Measurements from ENCODE around the gene NRP1.

The NRP1 gene

GRCh38 chr10:33187427-33187999 lies 147.0 kb downstream of the NRP1 start:
- POLR2A ChIA-PET = no interaction called here
- Histone ChIP-seq H3K27me3 (replicated peaks in 2 of 5; ENCODE audit: control insufficient read depth in 4 of 5, insufficient read depth in 5 of 5, low read length in 4 of 5) (peaks cover 0 to 6% (median 0%) of the 10 kb centered on the region in 5 experiments), H3K36me3 (ENCODE audit: control insufficient read depth in 4 of 4, insufficient read depth in 4 of 4, low read length in 3 of 4) (no peaks in the 10 kb centered on the region), H3K4me1 (ENCODE audit: control extremely low read depth in 1 of 4, control insufficient read depth in 4 of 4, insufficient read depth in 4 of 4, low read length in 3 of 4) (no peaks in the 10 kb centered on the region), H3K4me3 (ENCODE audit: control insufficient read depth in 1 of 7, extremely low read depth in 1 of 7, insufficient read depth in 4 of 7, low read depth in 2 of 7, low read length in 6 of 7) (no peak overlapping the region), H3K9me3 (ENCODE audit: control extremely low read depth in 1 of 5, control insufficient read depth in 4 of 5, insufficient read depth in 2 of 5, low read depth in 1 of 5, low read length in 4 of 5) (no peaks in the 10 kb centered on the region), H3K27ac (ENCODE audit: insufficient read depth in 1 of 2, low read depth in 1 of 2, low read length in 2 of 2, poor library complexity in 1 of 2, severe bottlenecking in 2 of 2) (no peak overlapping the region)
- 93% methylated on average over 4 of the region's 9 CpGs for WGBS (ENCODE audit: insufficient coverage)
- DNase-seq = no peak
- CTCF ChIA-PET = interaction anchor here (0.5 kb wide), 1 partner anchor 1498 kb away, joined by 3 read pairs; no protein-coding TSS in a partner anchor

- Histone ChIP-seq H3K27me3 (replicated peaks in 2 of 5; ENCODE audit: control insufficient read depth in 4 of 5, insufficient read depth in 5 of 5, low read length in 4 of 5) (peaks cover 0 to 6% (median 0%) of the 10 kb centered on the region in 5 experiments), H3K36me3 (ENCODE audit: control insufficient read depth in 4 of 4, insufficient read depth in 4 of 4, low read length in 3 of 4) (no peaks in the 10 kb centered on the region), H3K4me3 (ENCODE audit: control insufficient read depth in 1 of 7, extremely low read depth in 1 of 7, insufficient read depth in 4 of 7, low read depth in 2 of 7, low read length in 6 of 7) (no peak overlapping the region), H3K9me3 (ENCODE audit: control extremely low read depth in 1 of 5, control insufficient read depth in 4 of 5, insufficient read depth in 2 of 5, low read depth in 1 of 5, low read length in 4 of 5) (no peaks in the 10 kb centered on the region), H3K27ac (ENCODE audit: insufficient read depth in 1 of 2, low read depth in 1 of 2, low read length in 2 of 2, poor library complexity in 1 of 2, severe bottlenecking in 2 of 2) (no peak overlapping the region), H3K4me1 (ENCODE audit: control extremely low read depth in 1 of 4, control insufficient read depth in 4 of 4, insufficient read depth in 4 of 4, low read length in 3 of 4) (no peaks in the 10 kb centered on the region)
- CTCF ChIA-PET = interaction anchor here (1.2 kb wide), 1 partner anchor 1451 kb away, joined by 3 read pairs; no protein-coding TSS in a partner anchor
- POLR2A ChIA-PET = no interaction called here
- 98% methylated on average over 6 of the region's 7 CpGs for WGBS (ENCODE audit: insufficient coverage)
- DNase-seq = no peak
These were observed 148.3 kb downstream of the NRP1 start for GRCh38 chr10:33186150-33186549.

- Histone ChIP-seq H3K9me3 (ENCODE audit: control extremely low read depth in 1 of 5, control insufficient read depth in 4 of 5, insufficient read depth in 2 of 5, low read depth in 1 of 5, low read length in 4 of 5) (no peaks in the 10 kb centered on the region), H3K36me3 (ENCODE audit: control insufficient read depth in 4 of 4, insufficient read depth in 4 of 4, low read length in 3 of 4) (no peaks in the 10 kb centered on the region), H3K27ac (ENCODE audit: insufficient read depth in 1 of 2, low read depth in 1 of 2, low read length in 2 of 2, poor library complexity in 1 of 2, severe bottlenecking in 2 of 2) (no peak overlapping the region), H3K4me1 (ENCODE audit: control extremely low read depth in 1 of 4, control insufficient read depth in 4 of 4, insufficient read depth in 4 of 4, low read length in 3 of 4) (no peaks in the 10 kb centered on the region), H3K27me3 (replicated peaks in 2 of 5; ENCODE audit: control insufficient read depth in 4 of 5, insufficient read depth in 5 of 5, low read length in 4 of 5) (peaks cover 0 to 3% (median 0%) of the 10 kb centered on the region in 5 experiments), H3K4me3 (ENCODE audit: control insufficient read depth in 1 of 7, extremely low read depth in 1 of 7, insufficient read depth in 4 of 7, low read depth in 2 of 7, low read length in 6 of 7) (no peak overlapping the region)
- WGBS (ENCODE audit: insufficient coverage) = 100% methylated on average over 1 of the region's 1 CpG
- ChIA-PET POLR2A (no interaction called here), CTCF (interaction anchor here (1.9 kb wide), 1 partner anchor 10 kb away, joined by 6 read pairs; no protein-coding TSS in a partner anchor)
- DNase-seq = no peak
These were observed 150.8 kb downstream of the NRP1 start for GRCh38 chr10:33183655-33184054.

- no peak overlapping the region for H3K4me3 ChIP-seq (ENCODE audit: control insufficient read depth in 1 of 7, extremely low read depth in 1 of 7, insufficient read depth in 4 of 7, low read depth in 2 of 7, low read length in 6 of 7)
- H3K9me3 ChIP-seq (ENCODE audit: control extremely low read depth in 1 of 5, control insufficient read depth in 4 of 5, insufficient read depth in 2 of 5, low read depth in 1 of 5, low read length in 4 of 5) = no peaks in the 10 kb centered on the region
- no peak for DNase-seq
- H3K36me3 ChIP-seq (ENCODE audit: control insufficient read depth in 4 of 4, insufficient read depth in 4 of 4, low read length in 3 of 4) = no peaks in the 10 kb centered on the region
- no peak overlapping the region for H3K27ac ChIP-seq (ENCODE audit: insufficient read depth in 1 of 2, low read depth in 1 of 2, low read length in 2 of 2, poor library complexity in 1 of 2, severe bottlenecking in 2 of 2)
- 100% methylated on average over 2 of the region's 3 CpGs for WGBS (ENCODE audit: insufficient coverage)
- peaks cover 0 to 3% (median 0%) of the 10 kb centered on the region in 5 experiments for H3K27me3 ChIP-seq (replicated peaks in 2 of 5; ENCODE audit: control insufficient read depth in 4 of 5, insufficient read depth in 5 of 5, low read length in 4 of 5)
- ChIA-PET CTCF (no interaction called here), POLR2A (no interaction called here)
- no peaks in the 10 kb centered on the region for H3K4me1 ChIP-seq (ENCODE audit: control extremely low read depth in 1 of 4, control insufficient read depth in 4 of 4, insufficient read depth in 4 of 4, low read length in 3 of 4)
These were observed 153.5 kb downstream of the NRP1 start for GRCh38 chr10:33180921-33181320.

- Histone ChIP-seq H3K27ac (ENCODE audit: insufficient read depth in 1 of 2, low read depth in 1 of 2, low read length in 2 of 2, poor library complexity in 1 of 2, severe bottlenecking in 2 of 2) (no peak overlapping the region), H3K4me1 (ENCODE audit: control extremely low read depth in 1 of 4, control insufficient read depth in 4 of 4, insufficient read depth in 4 of 4, low read length in 3 of 4) (no peaks in the 10 kb centered on the region), H3K36me3 (ENCODE audit: control insufficient read depth in 4 of 4, insufficient read depth in 4 of 4, low read length in 3 of 4) (no peaks in the 10 kb centered on the region), H3K4me3 (ENCODE audit: control insufficient read depth in 1 of 7, extremely low read depth in 1 of 7, insufficient read depth in 4 of 7, low read depth in 2 of 7, low read length in 6 of 7) (no peak overlapping the region), H3K9me3 (ENCODE audit: control extremely low read depth in 1 of 5, control insufficient read depth in 4 of 5, insufficient read depth in 2 of 5, low read depth in 1 of 5, low read length in 4 of 5) (no peaks in the 10 kb centered on the region), H3K27me3 (replicated peaks in 2 of 5; ENCODE audit: control insufficient read depth in 4 of 5, insufficient read depth in 5 of 5, low read length in 4 of 5) (peaks cover 0 to 3% (median 0%) of the 10 kb centered on the region in 5 experiments)
- 100% methylated on average over 4 of the region's 5 CpGs for WGBS (ENCODE audit: insufficient coverage)
- CTCF ChIA-PET = interaction anchor here (1.6 kb wide), 1 partner anchor 12 kb away, joined by 4 read pairs; no protein-coding TSS in a partner anchor
- POLR2A ChIA-PET = no interaction called here
- no peak for DNase-seq
These were observed 154.1 kb downstream of the NRP1 start for GRCh38 chr10:33180390-33180789.

- POLR2A ChIA-PET = no interaction called here
- WGBS (ENCODE audit: insufficient coverage) = 93% methylated on average over 8 of the region's 8 CpGs
- no peak overlapping the region for H3K27ac ChIP-seq (ENCODE audit: insufficient read depth in 1 of 2, low read depth in 1 of 2, low read length in 2 of 2, poor library complexity in 1 of 2, severe bottlenecking in 2 of 2)
- H3K9me3 ChIP-seq (ENCODE audit: control extremely low read depth in 1 of 5, control insufficient read depth in 4 of 5, insufficient read depth in 2 of 5, low read depth in 1 of 5, low read length in 4 of 5) = no peaks in the 10 kb centered on the region
- H3K4me3 ChIP-seq (ENCODE audit: control insufficient read depth in 1 of 7, extremely low read depth in 1 of 7, insufficient read depth in 4 of 7, low read depth in 2 of 7, low read length in 6 of 7) = no peak overlapping the region
- peaks cover 0 to 3% (median 0%) of the 10 kb centered on the region in 5 experiments for H3K27me3 ChIP-seq (replicated peaks in 2 of 5; ENCODE audit: control insufficient read depth in 4 of 5, insufficient read depth in 5 of 5, low read length in 4 of 5)
- no peaks in the 10 kb centered on the region for H3K4me1 ChIP-seq (ENCODE audit: control extremely low read depth in 1 of 4, control insufficient read depth in 4 of 4, insufficient read depth in 4 of 4, low read length in 3 of 4)
- CTCF ChIA-PET = interaction anchor here (0.5 to 1.6 kb wide), 2 partner anchors 14 to 1417 kb away, joined by 4 read pairs; no protein-coding TSS in a partner anchor
- no peaks in the 10 kb centered on the region for H3K36me3 ChIP-seq (ENCODE audit: control insufficient read depth in 4 of 4, insufficient read depth in 4 of 4, low read length in 3 of 4)
- no peak for DNase-seq
These were observed 155.4 kb downstream of the NRP1 start for GRCh38 chr10:33179067-33179466.

- H3K36me3 ChIP-seq (ENCODE audit: control insufficient read depth in 4 of 4, insufficient read depth in 4 of 4, low read length in 3 of 4) = no peaks in the 10 kb centered on the region
- no peak overlapping the region for H3K27ac ChIP-seq (ENCODE audit: insufficient read depth in 1 of 2, low read depth in 1 of 2, low read length in 2 of 2, poor library complexity in 1 of 2, severe bottlenecking in 2 of 2)
- no peak overlapping the region for H3K4me3 ChIP-seq (ENCODE audit: control insufficient read depth in 1 of 7, extremely low read depth in 1 of 7, insufficient read depth in 4 of 7, low read depth in 2 of 7, low read length in 6 of 7)
- DNase-seq = no peak
- POLR2A ChIA-PET = no interaction called here
- no CpG with 5 or more reads among the region's 3 CpGs for WGBS (ENCODE audit: insufficient coverage)
- H3K4me1 ChIP-seq (ENCODE audit: control extremely low read depth in 1 of 4, control insufficient read depth in 4 of 4, insufficient read depth in 4 of 4, low read length in 3 of 4) = no peaks in the 10 kb centered on the region
- CTCF ChIA-PET = no interaction called here
- peaks cover 0 to 3% (median 0%) of the 10 kb centered on the region in 5 experiments for H3K27me3 ChIP-seq (replicated peaks in 2 of 5; ENCODE audit: control insufficient read depth in 4 of 5, insufficient read depth in 5 of 5, low read length in 4 of 5)
- no peaks in the 10 kb centered on the region for H3K9me3 ChIP-seq (ENCODE audit: control extremely low read depth in 1 of 5, control insufficient read depth in 4 of 5, insufficient read depth in 2 of 5, low read depth in 1 of 5, low read length in 4 of 5)
These were observed 156.3 kb downstream of the NRP1 start for GRCh38 chr10:33178026-33178755.

All from common myeloid progenitor, CD34-positive (primary cell).